Measurements from ENCODE around the gene PLXNA1.

Gene PLXNA1

GRCh38 chr3:126945171-126945721 lies 37.7 kb upstream of the PLXNA1 start:
- no peak for TF ChIP-seq CTCF (conservative IDR thresholded peaks at IDR 0.05; ENCODE audit: control insufficient read depth, insufficient read depth, low read depth, low read length)
- no peak overlapping the region for H3K4me3 ChIP-seq (ENCODE audit: control insufficient read depth, low read depth, low read length)
- DNase-seq (ENCODE audit: low read depth), result no peak

GRCh38 chr3:126945891-126946290 lies 37.0 kb upstream of the PLXNA1 start:
- no peak overlapping the region for H3K4me3 ChIP-seq (ENCODE audit: control insufficient read depth, low read depth, low read length)
- no peak for TF ChIP-seq CTCF (conservative IDR thresholded peaks at IDR 0.05; ENCODE audit: control insufficient read depth, insufficient read depth, low read depth, low read length)
- DNase-seq (ENCODE audit: low read depth), result no peak

- no peak for DNase-seq (ENCODE audit: low read depth)
- TF ChIP-seq CTCF (conservative IDR thresholded peaks at IDR 0.05; ENCODE audit: control insufficient read depth, insufficient read depth, low read depth, low read length), result no peak
- no peak overlapping the region for H3K4me3 ChIP-seq (ENCODE audit: control insufficient read depth, low read depth, low read length)
Measured at GRCh38 chr3:126946405-126946804, 36.5 kb upstream of the PLXNA1 start.

- TF ChIP-seq CTCF (conservative IDR thresholded peaks at IDR 0.05; ENCODE audit: control insufficient read depth, insufficient read depth, low read depth, low read length), result no peak
- no peak for DNase-seq (ENCODE audit: low read depth)
- no peak overlapping the region for H3K4me3 ChIP-seq (ENCODE audit: control insufficient read depth, low read depth, low read length)
Measured at GRCh38 chr3:126947429-126947828, 35.5 kb upstream of the PLXNA1 start.

GRCh38 chr3:126948980-126949535 lies 33.9 kb upstream of the PLXNA1 start:
- H3K4me3 ChIP-seq (ENCODE audit: control insufficient read depth, low read depth, low read length), result no peak overlapping the region
- TF ChIP-seq CTCF (conservative IDR thresholded peaks at IDR 0.05; ENCODE audit: control insufficient read depth, insufficient read depth, low read depth, low read length), result no peak
- no peak for DNase-seq (ENCODE audit: low read depth)

GRCh38 chr3:126951561-126951960 lies 31.4 kb upstream of the PLXNA1 start:
- no peak overlapping the region for H3K4me3 ChIP-seq (ENCODE audit: control insufficient read depth, low read depth, low read length)
- TF ChIP-seq CTCF (conservative IDR thresholded peaks at IDR 0.05; ENCODE audit: control insufficient read depth, insufficient read depth, low read depth, low read length), result no peak
- DNase-seq (ENCODE audit: low read depth), result no peak
